ENCODE results near the gene KDM4C. TPM values are rescaled to one million over a fixed set of nuclear protein-coding genes. Genes with fewer than 3 reads are reported as not detected.

The KDM4C gene
- total and polyA plus RNA-seq, 4 donors: 9.5 to 54.4 (median 28.3) TPM

- intact Hi-C loops (cut with DNase I): no loop called here
- H3K4me1 ChIP-seq (ENCODE audit: control insufficient read depth in 1 of 2, insufficient read depth in 2 of 2, low read length in 2 of 2): peaks cover 2 to 4% of the 10 kb centered on the region in 2 donors
- WGBS, 2 donors: 99 to 100% methylated on average over 1 of the region's 1 CpG
- H3K27me3 ChIP-seq (ENCODE audit: control insufficient read depth in 1 of 2, insufficient read depth in 2 of 2, low read length in 1 of 2): no peaks in the 10 kb centered on the region
- H3K9me3 ChIP-seq (ENCODE audit: control insufficient read depth, low read length): no peaks in the 10 kb centered on the region
- H3K36me3 ChIP-seq (ENCODE audit: control insufficient read depth in 1 of 2, insufficient read depth in 2 of 2, low read length in 1 of 2): no peaks in the 10 kb centered on the region
- ATAC-seq (ENCODE audit: low FRiP score): no peak
- no peak for DNase-seq
- no peak overlapping the region for H3K27ac ChIP-seq (ENCODE audit: low read depth in 1 of 2, low read length in 2 of 2)
- no peak overlapping the region for H3K4me3 ChIP-seq (ENCODE audit: low read length in 2 of 2)
These were observed 138.0 kb downstream of the KDM4C start for GRCh38 chr9:6895754-6896153.

GRCh38 chr9:6896562-6896961 is 138.8 kb downstream of the KDM4C start:
- H3K4me3 ChIP-seq (ENCODE audit: low read length in 2 of 2): no peak overlapping the region
- H3K27me3 ChIP-seq (ENCODE audit: control insufficient read depth in 1 of 2, insufficient read depth in 2 of 2, low read length in 1 of 2): no peaks in the 10 kb centered on the region
- intact Hi-C loops (cut with DNase I): no loop called here
- H3K9me3 ChIP-seq (ENCODE audit: control insufficient read depth, low read length): no peaks in the 10 kb centered on the region
- no peak for DNase-seq
- H3K36me3 ChIP-seq (ENCODE audit: control insufficient read depth in 1 of 2, insufficient read depth in 2 of 2, low read length in 1 of 2): no peaks in the 10 kb centered on the region
- no peak overlapping the region for H3K27ac ChIP-seq (ENCODE audit: low read depth in 1 of 2, low read length in 2 of 2)
- H3K4me1 ChIP-seq (ENCODE audit: control insufficient read depth in 1 of 2, insufficient read depth in 2 of 2, low read length in 2 of 2): peaks cover 2 to 4% of the 10 kb centered on the region in 2 donors
- WGBS, 2 donors: 81 to 95% methylated on average over 2 of the region's 2 CpGs
- no peak for ATAC-seq (ENCODE audit: low FRiP score)

DNA sequence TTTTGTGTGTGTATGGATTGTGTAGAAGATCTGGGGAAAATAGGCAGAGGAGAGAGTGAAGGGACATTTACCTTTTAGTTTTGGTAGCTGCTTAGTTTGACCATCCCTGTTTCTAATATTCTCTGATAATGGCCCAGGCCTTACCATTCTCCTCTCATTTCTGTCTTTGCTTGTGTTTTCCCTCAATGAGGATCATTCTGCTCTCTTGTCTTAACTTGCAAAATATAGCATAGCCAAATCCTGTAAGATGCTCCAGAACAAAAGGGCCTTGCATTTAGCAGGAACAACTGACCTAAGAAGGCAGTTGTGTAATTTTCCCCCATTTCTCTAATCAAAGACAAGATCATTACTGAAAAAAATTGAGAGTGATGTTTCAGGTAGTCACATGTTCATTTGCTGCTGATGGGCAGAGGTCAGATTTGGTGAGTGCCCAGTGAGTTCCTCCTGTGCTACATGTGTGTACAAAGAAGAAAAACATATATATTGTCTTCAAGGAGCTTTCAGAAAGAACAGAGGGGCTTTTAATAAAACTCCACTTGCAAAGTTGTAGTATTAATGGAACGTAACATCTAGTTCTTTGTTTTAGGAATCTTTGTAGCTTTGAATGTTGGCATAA is 139.5 kb downstream of the KDM4C start:
- WGBS, 2 donors: 8 to 12% methylated on average over 1 of the region's 1 CpG
- H3K4me1 ChIP-seq (ENCODE audit: control insufficient read depth in 1 of 2, insufficient read depth in 2 of 2, low read length in 2 of 2): peaks cover 2 to 4% of the 10 kb centered on the region in 2 donors
- H3K9me3 ChIP-seq (ENCODE audit: control insufficient read depth, low read length): no peaks in the 10 kb centered on the region
- H3K36me3 ChIP-seq (ENCODE audit: control insufficient read depth in 1 of 2, insufficient read depth in 2 of 2, low read length in 1 of 2): no peaks in the 10 kb centered on the region
- no peaks in the 10 kb centered on the region for H3K27me3 ChIP-seq (ENCODE audit: control insufficient read depth in 1 of 2, insufficient read depth in 2 of 2, low read length in 1 of 2)
- no peak overlapping the region for H3K4me3 ChIP-seq (ENCODE audit: low read length in 2 of 2)
- H3K27ac ChIP-seq (ENCODE audit: low read depth in 1 of 2, low read length in 2 of 2): no peak overlapping the region
- intact Hi-C loops (cut with DNase I): no loop called here
- no peak for ATAC-seq (ENCODE audit: low FRiP score)
- DNase-seq: no peak

GRCh38 chr9:6897898-6898302 is 140.1 kb downstream of the KDM4C start:
- WGBS, 2 donors: 13 to 19% methylated on average over 7 of the region's 7 CpGs
- Histone ChIP-seq H3K4me1 (ENCODE audit: control insufficient read depth in 1 of 2, insufficient read depth in 2 of 2, low read length in 2 of 2) (peaks cover 2 to 4% of the 10 kb centered on the region in 2 donors), H3K27me3 (ENCODE audit: control insufficient read depth in 1 of 2, insufficient read depth in 2 of 2, low read length in 1 of 2) (no peaks in the 10 kb centered on the region), H3K4me3 (ENCODE audit: low read length in 2 of 2) (no peak overlapping the region), H3K9me3 (ENCODE audit: control insufficient read depth, low read length) (no peaks in the 10 kb centered on the region), H3K36me3 (ENCODE audit: control insufficient read depth in 1 of 2, insufficient read depth in 2 of 2, low read length in 1 of 2) (no peaks in the 10 kb centered on the region), H3K27ac (ENCODE audit: low read depth in 1 of 2, low read length in 2 of 2) (no peak overlapping the region)
- no peak for ATAC-seq (ENCODE audit: low FRiP score)
- DNase-seq: no peak
- intact Hi-C loops (cut with DNase I): no loop called here

DNA sequence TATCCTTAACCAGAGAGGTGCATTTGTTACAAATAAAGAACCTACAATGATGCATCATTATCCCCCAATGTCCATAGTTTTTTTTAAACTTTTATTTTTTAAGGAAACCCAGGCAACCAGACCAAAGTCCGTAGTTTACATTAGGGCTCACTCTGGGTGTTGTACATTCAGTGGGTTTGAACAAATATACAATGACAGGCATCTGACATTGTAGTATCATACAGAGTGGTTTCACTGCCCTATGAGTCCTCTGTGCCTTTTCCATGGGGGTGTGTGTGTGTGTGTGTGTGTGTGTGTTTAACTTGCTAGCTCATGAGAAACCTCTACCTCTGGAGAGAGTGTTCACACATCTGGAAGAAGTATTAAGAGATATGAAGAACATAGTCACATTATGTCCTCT is 141.5 kb downstream of the KDM4C start:
- no peak for ATAC-seq (ENCODE audit: low FRiP score)

DNA sequence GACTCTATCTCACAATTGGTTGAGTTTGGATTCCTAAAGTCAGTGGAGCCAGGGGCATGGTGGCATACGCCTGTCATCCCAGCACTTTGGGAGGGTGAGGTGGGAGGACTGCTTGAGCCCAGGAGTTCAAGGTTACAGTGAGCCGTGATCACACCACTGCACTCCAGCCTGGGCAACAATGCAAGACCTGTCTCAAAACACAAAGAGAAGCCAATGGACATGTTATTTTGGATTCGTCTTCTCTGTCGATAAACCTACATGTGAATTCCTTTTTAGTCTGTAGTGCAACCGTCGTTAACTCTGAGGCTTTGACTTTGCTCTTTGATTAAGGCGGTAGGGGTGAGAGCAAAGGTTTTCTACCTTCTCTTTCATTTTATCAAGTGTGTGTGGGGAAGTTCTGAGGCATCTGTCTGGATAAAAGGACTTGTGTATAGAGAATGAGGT is 142.7 kb downstream of the KDM4C start:
- intact Hi-C loops (cut with DNase I): no loop called here
- Histone ChIP-seq H3K4me3 (ENCODE audit: low read length in 2 of 2) (no peak overlapping the region), H3K27ac (ENCODE audit: low read depth in 1 of 2, low read length in 2 of 2) (no peak overlapping the region)

More for the DNA sequence above, 141.5 kb downstream of the KDM4C start:
- H3K36me3 ChIP-seq (ENCODE audit: control insufficient read depth in 1 of 2, insufficient read depth in 2 of 2, low read length in 1 of 2): no peaks in the 10 kb centered on the region
- no peaks in the 10 kb centered on the region for H3K27me3 ChIP-seq (ENCODE audit: control insufficient read depth in 1 of 2, insufficient read depth in 2 of 2, low read length in 1 of 2)
- no peaks in the 10 kb centered on the region for H3K9me3 ChIP-seq (ENCODE audit: control insufficient read depth, low read length)
- no peak overlapping the region for H3K4me3 ChIP-seq (ENCODE audit: low read length in 2 of 2)
- peaks cover 2 to 4% of the 10 kb centered on the region in 2 donors for H3K4me1 ChIP-seq (ENCODE audit: control insufficient read depth in 1 of 2, insufficient read depth in 2 of 2, low read length in 2 of 2)
- H3K27ac ChIP-seq (ENCODE audit: low read depth in 1 of 2, low read length in 2 of 2): no peak overlapping the region
- intact Hi-C loops (cut with DNase I): no loop called here
- 45 to 49% methylated on average over 1 of the region's 1 CpG for whole genome bisulfite sequencing, 2 donors
- DNase-seq: no peak

DNA sequence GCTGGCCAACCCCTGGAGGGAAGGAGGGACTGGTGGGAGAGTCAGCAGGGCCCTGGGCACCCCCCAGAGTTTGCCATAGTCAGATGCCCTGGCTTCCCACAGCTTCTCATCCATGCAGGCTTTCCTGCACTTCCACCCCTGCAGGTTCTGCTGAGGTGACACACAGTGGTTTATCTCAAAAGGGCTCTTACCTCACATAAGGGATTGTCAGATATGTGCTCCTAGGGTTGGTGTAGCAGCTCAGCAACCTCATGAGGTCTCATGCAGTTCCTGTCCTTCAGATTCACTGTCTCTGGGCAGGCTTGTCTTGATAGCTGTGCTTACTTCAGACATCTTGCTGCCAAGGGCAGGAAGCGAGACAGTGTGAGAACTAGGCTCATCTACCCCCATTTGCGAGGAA is 143.4 kb downstream of the KDM4C start:
- 94 to 95% methylated on average over 2 of the region's 2 CpGs for WGBS, 2 donors
- Histone ChIP-seq H3K27me3 (ENCODE audit: control insufficient read depth in 1 of 2, insufficient read depth in 2 of 2, low read length in 1 of 2) (no peaks in the 10 kb centered on the region), H3K27ac (ENCODE audit: low read depth in 1 of 2, low read length in 2 of 2) (no peak overlapping the region), H3K36me3 (ENCODE audit: control insufficient read depth in 1 of 2, insufficient read depth in 2 of 2, low read length in 1 of 2) (no peaks in the 10 kb centered on the region), H3K4me3 (ENCODE audit: low read length in 2 of 2) (no peak overlapping the region), H3K4me1 (ENCODE audit: control insufficient read depth in 1 of 2, insufficient read depth in 2 of 2, low read length in 2 of 2) (peaks cover 2 to 4% of the 10 kb centered on the region in 2 donors), H3K9me3 (ENCODE audit: control insufficient read depth, low read length) (no peaks in the 10 kb centered on the region)
- DNase-seq: no peak
- intact Hi-C loops (cut with DNase I): no loop called here
- ATAC-seq (ENCODE audit: low FRiP score): no peak

More for the DNA sequence above, 142.7 kb downstream of the KDM4C start:
- 96 to 98% methylated on average over 7 of the region's 7 CpGs for WGBS, 2 donors
- no peaks in the 10 kb centered on the region for H3K27me3 ChIP-seq (ENCODE audit: control insufficient read depth in 1 of 2, insufficient read depth in 2 of 2, low read length in 1 of 2)
- no peaks in the 10 kb centered on the region for H3K9me3 ChIP-seq (ENCODE audit: control insufficient read depth, low read length)
- DNase-seq (no peak), ATAC-seq (ENCODE audit: low FRiP score) (no peak)
- H3K4me1 ChIP-seq (ENCODE audit: control insufficient read depth in 1 of 2, insufficient read depth in 2 of 2, low read length in 2 of 2): peaks cover 2 to 4% of the 10 kb centered on the region in 2 donors
- no peaks in the 10 kb centered on the region for H3K36me3 ChIP-seq (ENCODE audit: control insufficient read depth in 1 of 2, insufficient read depth in 2 of 2, low read length in 1 of 2)

- Histone ChIP-seq H3K36me3 (ENCODE audit: control insufficient read depth in 1 of 2, insufficient read depth in 2 of 2, low read length in 1 of 2) (no peaks in the 10 kb centered on the region), H3K4me3 (ENCODE audit: low read length in 2 of 2) (no peak overlapping the region), H3K27me3 (ENCODE audit: control insufficient read depth in 1 of 2, insufficient read depth in 2 of 2, low read length in 1 of 2) (no peaks in the 10 kb centered on the region), H3K27ac (ENCODE audit: low read depth in 1 of 2, low read length in 2 of 2) (no peak overlapping the region), H3K4me1 (ENCODE audit: control insufficient read depth in 1 of 2, insufficient read depth in 2 of 2, low read length in 2 of 2) (no peaks in the 10 kb centered on the region), H3K9me3 (ENCODE audit: control insufficient read depth, low read length) (no peaks in the 10 kb centered on the region)
- WGBS, 2 donors: 81 to 82% methylated on average over 5 of the region's 5 CpGs
- ATAC-seq (ENCODE audit: low FRiP score): no peak
- no peak for DNase-seq
- intact Hi-C loops (cut with DNase I): no loop called here
These were observed 144.7 kb downstream of the KDM4C start for GRCh38 chr9:6902423-6902822.

- Histone ChIP-seq H3K27ac (ENCODE audit: low read depth in 1 of 2, low read length in 2 of 2) (no peak overlapping the region), H3K9me3 (ENCODE audit: control insufficient read depth, low read length) (no peaks in the 10 kb centered on the region), H3K4me1 (ENCODE audit: control insufficient read depth in 1 of 2, insufficient read depth in 2 of 2, low read length in 2 of 2) (no peaks in the 10 kb centered on the region), H3K36me3 (ENCODE audit: control insufficient read depth in 1 of 2, insufficient read depth in 2 of 2, low read length in 1 of 2) (no peaks in the 10 kb centered on the region), H3K27me3 (ENCODE audit: control insufficient read depth in 1 of 2, insufficient read depth in 2 of 2, low read length in 1 of 2) (no peaks in the 10 kb centered on the region), H3K4me3 (ENCODE audit: low read length in 2 of 2) (no peak overlapping the region)
- ATAC-seq (ENCODE audit: low FRiP score) (no peak), DNase-seq (no peak)
- intact Hi-C loops (cut with DNase I): no loop called here
- WGBS, 2 donors: 94 to 95% methylated on average over 2 of the region's 2 CpGs
These were observed 146.6 kb downstream of the KDM4C start for GRCh38 chr9:6904371-6904770.
